Subcutaneous abdominal adipose tissue (tissue), 5 donors: ENCODE measurements around the gene PLCB4.
A peak's percentile ranks its signal among the peaks of the same experiment; 100 is the strongest.

Experiments
- H3K27ac ChIP-seq: one replicate; pipeline ENCODE4 v1.7.0; 2013; ENCODE audit warnings: low read depth, mild to moderate bottlenecking, inconsistent platforms, low read length, moderate library complexity
- H3K27me3 ChIP-seq, 5 donors: one replicate each; pipeline ENCODE4 v1.7.0; 2013; ENCODE audit warnings: low read length in 5 of 5, inconsistent platforms in 1 of 5; ENCODE audit not compliant: control insufficient read depth in 5 of 5, insufficient read depth in 4 of 5
- H3K36me3 ChIP-seq, 5 donors: one replicate each; pipeline ENCODE4 v1.7.0; 2013; ENCODE audit warnings: low read length in 5 of 5; ENCODE audit not compliant: control insufficient read depth in 5 of 5, insufficient read depth in 5 of 5
- H3K4me1 ChIP-seq, 5 donors: one replicate each; pipeline ENCODE4 v1.7.0; 2013; ENCODE audit warnings: low read length in 5 of 5, mild to moderate bottlenecking in 3 of 5, moderate library complexity in 1 of 5; ENCODE audit not compliant: control insufficient read depth in 5 of 5, insufficient read depth in 5 of 5
- H3K4me3 ChIP-seq, 5 donors: one replicate each; pipeline ENCODE4 v1.7.0; 2013; ENCODE audit warnings: low read length in 5 of 5, low read depth in 1 of 5
- H3K9ac ChIP-seq, 5 donors: one replicate each; pipeline ENCODE4 v1.7.0; 2013; ENCODE audit warnings: low read length in 5 of 5, mild to moderate bottlenecking in 4 of 5, moderate library complexity in 3 of 5
- H3K9me3 ChIP-seq, 5 donors: one replicate each; pipeline ENCODE4 v1.7.0; 2013; ENCODE audit warnings: low read length in 5 of 5; ENCODE audit not compliant: control insufficient read depth in 5 of 5
- donor health status: healthy.
- donor health status: healthy.
- donor health status: healthy.
- donor health status: healthy.
- donor health status: healthy.

Gene PLCB4

GRCh38 chr20:9093218-9093957 is 24.5 kb downstream of the PLCB4 start:
- no peaks in the 10 kb centered on the region for H3K9me3 ChIP-seq
- H3K4me1 ChIP-seq, result peaks cover 0 to 11% (median 6%) of the 10 kb centered on the region in 5 donors
- no peaks in the 10 kb centered on the region for H3K36me3 ChIP-seq
- peak overlapping the region; percentile 7 for H3K27ac ChIP-seq
- H3K27me3 ChIP-seq, result no peaks in the 10 kb centered on the region
- H3K9ac ChIP-seq, result no peak overlapping the region
- H3K4me3 ChIP-seq, result peak overlapping the region in 1 of 5 donors; percentile 3

- Histone ChIP-seq H3K4me3 (no peak overlapping the region), H3K4me1 (peaks cover 0 to 3% (median 0%) of the 10 kb centered on the region in 5 donors), H3K9me3 (peaks cover 0 to 3% (median 0%) of the 10 kb centered on the region in 5 donors), H3K27ac (no peak overlapping the region), H3K36me3 (no peaks in the 10 kb centered on the region), H3K9ac (no peak overlapping the region), H3K27me3 (no peaks in the 10 kb centered on the region)
These were observed 30.5 kb downstream of the PLCB4 start for GRCh38 chr20:9099372-9099771.

GRCh38 chr20:9100691-9101090 is 31.8 kb downstream of the PLCB4 start:
- Histone ChIP-seq H3K4me1 (no peaks in the 10 kb centered on the region), H3K9me3 (peaks cover 0 to 3% (median 0%) of the 10 kb centered on the region in 5 donors), H3K4me3 (no peak overlapping the region), H3K27ac (no peak overlapping the region), H3K27me3 (no peaks in the 10 kb centered on the region), H3K9ac (no peak overlapping the region), H3K36me3 (no peaks in the 10 kb centered on the region)

GRCh38 chr20:9102456-9102855 is 33.6 kb downstream of the PLCB4 start:
- no peak overlapping the region for H3K27ac ChIP-seq
- no peak overlapping the region for H3K9ac ChIP-seq
- H3K27me3 ChIP-seq, result peaks cover 0 to under 1% (median 0%) of the 10 kb centered on the region in 5 donors
- peaks cover 0 to 3% (median 0%) of the 10 kb centered on the region in 5 donors for H3K9me3 ChIP-seq
- H3K36me3 ChIP-seq, result no peaks in the 10 kb centered on the region
- H3K4me3 ChIP-seq, result no peak overlapping the region
- H3K4me1 ChIP-seq, result no peaks in the 10 kb centered on the region

- Histone ChIP-seq H3K4me3 (no peak overlapping the region), H3K36me3 (no peaks in the 10 kb centered on the region), H3K4me1 (no peaks in the 10 kb centered on the region), H3K9me3 (peaks cover 0 to 3% (median 0%) of the 10 kb centered on the region in 5 donors), H3K27me3 (peaks cover 0 to 3% (median 0%) of the 10 kb centered on the region in 5 donors), H3K27ac (no peak overlapping the region), H3K9ac (no peak overlapping the region)
These were observed 35.1 kb downstream of the PLCB4 start for GRCh38 chr20:9103955-9104354.

- Histone ChIP-seq H3K27me3 (peaks cover 0 to 3% (median 0%) of the 10 kb centered on the region in 5 donors), H3K4me3 (no peak overlapping the region), H3K36me3 (no peaks in the 10 kb centered on the region), H3K27ac (no peak overlapping the region), H3K9ac (no peak overlapping the region), H3K4me1 (peaks cover 0 to 9% (median 0%) of the 10 kb centered on the region in 5 donors), H3K9me3 (peaks cover 0 to 3% (median 0%) of the 10 kb centered on the region in 5 donors)
These were observed 39.4 kb downstream of the PLCB4 start for GRCh38 chr20:9108260-9108659.

- Histone ChIP-seq H3K27ac (no peak overlapping the region), H3K9ac (no peak overlapping the region), H3K4me1 (peaks cover 0 to 9% (median 0%) of the 10 kb centered on the region in 5 donors), H3K27me3 (peaks cover 0 to 3% (median 0%) of the 10 kb centered on the region in 5 donors), H3K36me3 (no peaks in the 10 kb centered on the region), H3K4me3 (no peak overlapping the region), H3K9me3 (no peaks in the 10 kb centered on the region)
These were observed 40.7 kb downstream of the PLCB4 start for GRCh38 chr20:9109566-9109965.

GRCh38 chr20:9110365-9110764 is 41.5 kb downstream of the PLCB4 start:
- H3K27ac ChIP-seq, result no peak overlapping the region
- peaks cover 0 to 3% (median 0%) of the 10 kb centered on the region in 5 donors for H3K27me3 ChIP-seq
- H3K4me3 ChIP-seq, result no peak overlapping the region
- no peak overlapping the region for H3K9ac ChIP-seq
- no peaks in the 10 kb centered on the region for H3K36me3 ChIP-seq
- peaks cover 0 to 9% (median 0%) of the 10 kb centered on the region in 5 donors for H3K4me1 ChIP-seq
- H3K9me3 ChIP-seq, result no peaks in the 10 kb centered on the region

- H3K4me3 ChIP-seq, result no peak overlapping the region
- H3K9ac ChIP-seq, result no peak overlapping the region
- no peaks in the 10 kb centered on the region for H3K9me3 ChIP-seq
- H3K4me1 ChIP-seq, result peaks cover 0 to 9% (median 0%) of the 10 kb centered on the region in 5 donors
- H3K27me3 ChIP-seq, result peaks cover 0 to 3% (median 0%) of the 10 kb centered on the region in 5 donors
- H3K27ac ChIP-seq, result no peak overlapping the region
- no peaks in the 10 kb centered on the region for H3K36me3 ChIP-seq
These were observed 42.1 kb downstream of the PLCB4 start for GRCh38 chr20:9110916-9111432.
